HEK293 (cell line): Measurements from ENCODE around the gene FAM200B.

Experiments used
- CTCF ChIA-PET: fragments of 350-600 bp; formaldehyde crosslinking; extraction: SDS; loops from one replicate; lab custom pipeline; 2021; ENCODE audit warnings: antibody characterized with exemption; lab: Yijun Ruan, JAX
- POLR2A ChIA-PET: fragments of 300-600 bp; formaldehyde crosslinking; extraction: SDS; loops from one replicate; lab custom pipeline; 2020; ENCODE audit warnings: antibody characterized with exemption, inconsistent platforms; lab: Yijun Ruan, JAX
- H3K27ac ChIP-seq: fragments of 200-500 bp; sonication (Bioruptor generic); 2 replicates; pipeline ENCODE4 v1.5.1; 2014; ENCODE audit warnings: low read depth, low read length, control low read depth, inconsistent platforms; ENCODE audit errors: extremely low read depth
- H3K36me3 ChIP-seq, 2 experiments: fragments of 200-500 bp in 1 of 2; sonication (Bioruptor generic) in 1 of 2; 1 replicate in 1 of 2; 2 replicates in 1 of 2; pipeline ENCODE4 v1.5.1; 2014 to 2017; ENCODE audit warnings: inconsistent platforms in 2 of 2, low read length in 2 of 2; ENCODE audit not compliant: control insufficient read depth in 2 of 2, insufficient read depth in 1 of 2
- H3K4me1 ChIP-seq: fragments of 200-500 bp; sonication (Bioruptor generic); 2 replicates; pipeline ENCODE4 v1.5.1; 2014; ENCODE audit warnings: mild to moderate bottlenecking, low read length, inconsistent platforms; ENCODE audit not compliant: control insufficient read depth, insufficient read depth
- H3K4me3 ChIP-seq: 2 replicates; pipeline ENCODE4 v1.5.1; 2011; ENCODE audit warnings: low read depth, mild to moderate bottlenecking, control low read depth, low read length, moderate library complexity
- H3K9me3 ChIP-seq: fragments of 200-500 bp; sonication (Bioruptor generic); 2 replicates; pipeline ENCODE4 v1.5.1; 2014; ENCODE audit warnings: low read depth, low read length, inconsistent platforms; ENCODE audit not compliant: control insufficient read depth, insufficient read depth
- BCL11A ChIP-seq: fragments of 450-650 bp; formaldehyde crosslinking; IDR thresholded peaks from 2 replicates; pipeline ENCODE4 v1.5.1; 2016; ENCODE audit warnings: low read depth, missing biosample characterization, missing genetic modification characterization
- KLF7 ChIP-seq: fragments of 450-650 bp; formaldehyde crosslinking; IDR thresholded peaks from 2 replicates; pipeline ENCODE4 v1.5.1; 2016; ENCODE audit warnings: missing biosample characterization, missing genetic modification characterization, borderline replicate concordance
- MYNN ChIP-seq: fragments of 450-650 bp; formaldehyde crosslinking; IDR thresholded peaks from 2 replicates; pipeline ENCODE4 v1.5.1; 2016; ENCODE audit warnings: missing biosample characterization, missing genetic modification characterization, borderline replicate concordance
- PRDM2 ChIP-seq: fragments of 450-650 bp; formaldehyde crosslinking; IDR thresholded peaks from 2 replicates; pipeline ENCODE4 v1.5.1; 2016; ENCODE audit warnings: missing biosample characterization, missing genetic modification characterization, borderline replicate concordance
- WT1 ChIP-seq: fragments of 450-650 bp; formaldehyde crosslinking; IDR thresholded peaks from 2 replicates; pipeline ENCODE4 v1.5.1; 2016; ENCODE audit warnings: missing biosample characterization, missing genetic modification characterization
- ZFP41 ChIP-seq: fragments of 450-650 bp; formaldehyde crosslinking; IDR thresholded peaks from 2 replicates; pipeline ENCODE4 v1.5.1; 2016; ENCODE audit warnings: missing biosample characterization, missing genetic modification characterization, borderline replicate concordance
- ZNF132 ChIP-seq: fragments of 450-650 bp; formaldehyde crosslinking; IDR thresholded peaks from 2 replicates; pipeline ENCODE4 v1.5.1; 2017; ENCODE audit warnings: missing biosample characterization, missing genetic modification characterization, borderline replicate concordance
- ZNF140 ChIP-seq: fragments of 450-650 bp; formaldehyde crosslinking; IDR thresholded peaks from 2 replicates; pipeline ENCODE4 v1.5.1; 2016; ENCODE audit warnings: missing biosample characterization, missing genetic modification characterization
- ZNF157 ChIP-seq: fragments of 450-650 bp; formaldehyde crosslinking; IDR thresholded peaks from 2 replicates; pipeline ENCODE4 v1.5.1; 2016; ENCODE audit warnings: missing biosample characterization, missing genetic modification characterization
- ZNF239 ChIP-seq: fragments of 450-650 bp; formaldehyde crosslinking; IDR thresholded peaks from 2 replicates; pipeline ENCODE4 v1.5.1; 2016; ENCODE audit warnings: missing biosample characterization, missing genetic modification characterization
- ZNF266 ChIP-seq: fragments of 450-650 bp; formaldehyde crosslinking; IDR thresholded peaks from 2 replicates; pipeline ENCODE4 v1.5.1; 2016; ENCODE audit warnings: missing biosample characterization, missing genetic modification characterization, low read depth
- ZNF449 ChIP-seq: fragments of 450-650 bp; formaldehyde crosslinking; IDR thresholded peaks from 2 replicates; pipeline ENCODE4 v1.5.1; 2017; ENCODE audit warnings: missing biosample characterization, mild to moderate bottlenecking, missing genetic modification characterization, moderate library complexity
- ZNF501 ChIP-seq: fragments of 450-650 bp; formaldehyde crosslinking; IDR thresholded peaks from 2 replicates; pipeline ENCODE4 v1.5.1; 2016; ENCODE audit warnings: missing biosample characterization, missing genetic modification characterization
- ZNF514 ChIP-seq: fragments of 450-650 bp; formaldehyde crosslinking; IDR thresholded peaks from 2 replicates; pipeline ENCODE4 v1.5.1; 2016; ENCODE audit warnings: missing biosample characterization, missing genetic modification characterization
- ZNF558 ChIP-seq: fragments of 450-650 bp; formaldehyde crosslinking; IDR thresholded peaks from 2 replicates; pipeline ENCODE4 v1.5.1; 2016; ENCODE audit warnings: missing biosample characterization, missing genetic modification characterization
- ZNF585B ChIP-seq: fragments of 450-650 bp; formaldehyde crosslinking; IDR thresholded peaks from 2 replicates; pipeline ENCODE4 v1.5.1; 2016; ENCODE audit warnings: missing biosample characterization, missing genetic modification characterization
- ZNF692 ChIP-seq: fragments of 450-650 bp; formaldehyde crosslinking; IDR thresholded peaks from 2 replicates; pipeline ENCODE4 v1.5.1; 2016; ENCODE audit warnings: missing biosample characterization, missing genetic modification characterization
- ZNF777 ChIP-seq: fragments of 450-650 bp; formaldehyde crosslinking; IDR thresholded peaks from 2 replicates; pipeline ENCODE4 v1.5.1; 2017; ENCODE audit warnings: missing biosample characterization, missing genetic modification characterization, borderline replicate concordance
- ZNF791 ChIP-seq: fragments of 450-650 bp; formaldehyde crosslinking; IDR thresholded peaks from 2 replicates; pipeline ENCODE4 v1.5.1; 2016; ENCODE audit warnings: missing biosample characterization, missing genetic modification characterization
- ZNF830 ChIP-seq: fragments of 450-650 bp; IDR thresholded peaks from 2 replicates; pipeline ENCODE4 v1.5.0; 2018; ENCODE audit warnings: missing biosample characterization, missing genetic modification characterization, low read depth, mild to moderate bottlenecking, moderate library complexity
- TF ChIP-seq, protein P1 (sequence below): fragments of 450-650 bp; formaldehyde crosslinking; IDR thresholded peaks from 2 replicates; pipeline ENCODE4 v1.5.1; 2016; ENCODE audit warnings: missing biosample characterization, missing genetic modification characterization

The FAM200B gene

DNA sequence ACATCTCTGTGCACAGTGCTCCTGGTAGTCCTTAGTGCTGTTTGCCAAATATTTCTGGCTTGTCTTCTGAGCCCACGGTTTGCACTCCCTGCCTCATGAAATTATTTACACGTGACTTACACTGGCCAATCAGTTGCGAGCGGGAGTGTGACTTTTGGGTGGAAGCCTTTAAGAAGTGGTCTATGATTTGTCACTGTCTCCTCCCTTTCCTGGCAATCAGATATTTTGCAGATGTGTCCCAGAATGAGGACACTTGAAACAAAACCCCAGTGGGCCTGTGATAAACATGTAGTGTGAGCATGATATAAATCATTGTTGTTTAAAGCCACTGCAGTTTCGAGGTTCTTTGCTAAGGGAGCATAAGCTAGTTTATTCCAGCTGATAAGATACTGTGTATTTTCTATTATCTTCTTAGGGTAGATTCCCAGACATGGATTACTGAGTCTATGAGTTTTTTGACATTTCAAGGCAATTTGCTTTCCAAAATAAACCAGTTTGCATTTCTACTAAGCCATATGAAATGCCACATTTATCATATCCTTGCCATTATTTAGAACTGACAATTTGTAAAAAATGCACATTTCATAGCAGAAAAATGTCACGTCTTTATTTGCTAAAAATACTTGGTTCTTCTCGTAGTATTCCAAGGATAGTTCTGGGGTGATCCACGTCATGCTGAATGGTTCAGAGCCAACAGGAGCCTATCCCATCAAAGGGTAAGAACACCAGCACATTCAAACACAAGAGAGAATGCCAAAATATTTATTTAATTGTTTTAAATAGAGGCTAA lies 33.2 kb downstream of the FAM200B start:
- TF ChIP-seq ZNF692 = no peak
- no peak for TF ChIP-seq BCL11A (tag by site-specific recombination)
- TF ChIP-seq ZNF449 = no peak
- TF ChIP-seq MYNN (tag by site-specific recombination) = no peak
- no peak for TF ChIP-seq KLF7
- TF ChIP-seq ZNF266 (tag by site-specific recombination) = no peak
- TF ChIP-seq ZNF239 = no peak
- no peak for TF ChIP-seq ZNF830 (tag by site-specific recombination)
- H3K9me3 ChIP-seq = no peaks in the 10 kb centered on the region
- H3K27ac ChIP-seq = no peak overlapping the region
- POLR2A ChIA-PET = no interaction called here
- CTCF ChIA-PET = interaction anchor here (1.1 kb wide), 1 partner anchor 63 kb away, joined by 3 read pairs; no protein-coding TSS in a partner anchor
- no peaks in the 10 kb centered on the region for H3K4me1 ChIP-seq
- no peaks in the 10 kb centered on the region for H3K36me3 ChIP-seq
- H3K4me3 ChIP-seq = no peak overlapping the region

DNA sequence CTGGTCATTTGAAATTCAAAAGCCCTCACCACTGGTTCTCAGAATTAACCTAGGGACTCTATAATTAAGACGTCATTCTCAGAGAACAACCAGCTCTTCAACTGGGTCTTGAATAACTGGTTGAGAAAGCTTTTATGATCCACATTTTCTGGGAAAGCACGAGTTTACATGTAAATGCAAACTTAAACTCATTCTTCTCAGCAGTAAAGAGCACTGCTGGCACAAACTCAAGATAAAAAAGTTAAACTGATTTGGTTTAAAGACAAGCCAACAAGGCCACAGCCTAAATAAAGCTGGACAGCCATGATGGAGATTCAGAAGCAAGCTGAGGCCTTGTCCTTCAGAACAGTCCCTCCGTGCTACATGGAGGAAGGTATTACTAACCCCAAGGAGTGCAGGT lies 34.5 kb downstream of the FAM200B start:
- no peak overlapping the region for H3K4me3 ChIP-seq
- ChIA-PET POLR2A (no interaction called here), CTCF (interaction anchor here (1.0 kb wide), 1 partner anchor 26 kb away, joined by 3 read pairs; no protein-coding TSS in a partner anchor)
- no peaks in the 10 kb centered on the region for H3K9me3 ChIP-seq
- no peak overlapping the region for H3K27ac ChIP-seq
- no peaks in the 10 kb centered on the region for H3K4me1 ChIP-seq
- H3K36me3 ChIP-seq = no peaks in the 10 kb centered on the region
- TF ChIP-seq ZNF558 (tag by site-specific recombination) (no peak), ZNF501 (tag by site-specific recombination) (no peak), PRDM2 (tag by site-specific recombination) (no peak), ZNF140 (tag by site-specific recombination) (no peak), WT1 (tag by site-specific recombination) (no peak), ZNF132 (no peak), ZNF791 (no peak), ZNF157 (tag by site-specific recombination) (no peak), ZNF514 (no peak), ZNF585B (tag by site-specific recombination) (no peak), ZNF449 (no peak), ZFP41 (no peak), ZNF777 (tag by site-specific recombination) (no peak)
- TF ChIP-seq, protein P1, sequence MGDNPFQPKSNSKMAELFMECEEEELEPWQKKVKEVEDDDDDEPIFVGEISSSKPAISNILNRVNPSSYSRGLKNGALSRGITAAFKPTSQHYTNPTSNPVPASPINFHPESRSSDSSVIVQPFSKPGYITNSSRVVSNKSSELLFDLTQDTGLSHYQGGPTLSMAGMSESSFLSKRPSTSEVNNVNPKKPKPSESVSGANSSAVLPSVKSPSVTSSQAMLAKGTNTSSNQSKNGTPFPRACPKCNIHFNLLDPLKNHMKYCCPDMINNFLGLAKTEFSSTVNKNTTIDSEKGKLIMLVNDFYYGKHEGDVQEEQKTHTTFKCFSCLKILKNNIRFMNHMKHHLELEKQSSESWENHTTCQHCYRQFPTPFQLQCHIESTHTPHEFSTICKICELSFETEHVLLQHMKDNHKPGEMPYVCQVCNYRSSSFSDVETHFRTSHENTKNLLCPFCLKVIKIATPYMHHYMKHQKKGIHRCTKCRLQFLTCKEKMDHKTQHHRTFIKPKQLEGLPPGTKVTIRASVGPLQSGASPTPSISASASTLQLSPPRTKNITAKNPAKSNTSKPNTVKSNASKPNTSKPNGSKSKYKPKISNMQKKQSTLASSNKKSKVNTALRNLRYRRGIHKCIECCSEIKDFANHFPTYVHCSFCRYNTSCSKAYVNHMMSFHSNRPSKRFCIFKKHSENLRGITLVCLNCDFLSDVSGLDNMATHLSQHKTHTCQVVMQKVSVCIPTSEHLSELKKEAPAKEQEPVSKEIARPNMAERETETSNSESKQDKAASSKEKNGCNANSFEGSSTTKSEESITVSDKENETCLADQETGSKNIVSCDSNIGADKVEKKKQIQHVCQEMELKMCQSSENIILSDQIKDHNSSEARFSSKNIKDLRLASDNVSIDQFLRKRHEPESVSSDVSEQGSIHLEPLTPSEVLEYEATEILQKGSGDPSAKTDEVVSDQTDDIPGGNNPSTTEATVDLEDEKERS = no peak
